ENCODE results near the gene MCCC1.
A peak's percentile ranks its signal among the peaks of the same experiment; 100 is the strongest.

The MCCC1 gene

DNA sequence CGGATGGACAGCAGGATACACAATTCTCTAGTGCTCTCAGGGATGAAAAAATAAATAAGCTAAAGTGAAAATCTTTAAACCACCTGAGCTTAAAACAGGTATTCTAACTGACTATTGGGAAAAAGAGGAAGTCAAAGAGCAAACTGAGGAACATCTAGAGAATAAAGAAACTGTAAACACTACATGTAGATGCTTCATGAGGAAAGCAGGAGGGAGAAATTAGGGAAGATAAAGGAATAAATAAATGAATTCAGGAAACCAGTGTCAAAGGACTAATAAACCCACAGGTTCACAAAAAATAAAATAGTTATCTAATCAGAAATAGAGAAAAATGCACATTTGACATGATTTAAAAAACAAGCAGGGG, 525 bp upstream of the MCCC1 start:
- no peaks in the 10 kb centered on the region for H3K9me2 ChIP-seq (replicated peaks; ENCODE audit: insufficient read depth, low read length)
- no peak for TF ChIP-seq EZH2phosphoT487 (conservative IDR thresholded peaks at IDR 0.05; ENCODE audit: low read length)
- TF ChIP-seq, protein P1, sequence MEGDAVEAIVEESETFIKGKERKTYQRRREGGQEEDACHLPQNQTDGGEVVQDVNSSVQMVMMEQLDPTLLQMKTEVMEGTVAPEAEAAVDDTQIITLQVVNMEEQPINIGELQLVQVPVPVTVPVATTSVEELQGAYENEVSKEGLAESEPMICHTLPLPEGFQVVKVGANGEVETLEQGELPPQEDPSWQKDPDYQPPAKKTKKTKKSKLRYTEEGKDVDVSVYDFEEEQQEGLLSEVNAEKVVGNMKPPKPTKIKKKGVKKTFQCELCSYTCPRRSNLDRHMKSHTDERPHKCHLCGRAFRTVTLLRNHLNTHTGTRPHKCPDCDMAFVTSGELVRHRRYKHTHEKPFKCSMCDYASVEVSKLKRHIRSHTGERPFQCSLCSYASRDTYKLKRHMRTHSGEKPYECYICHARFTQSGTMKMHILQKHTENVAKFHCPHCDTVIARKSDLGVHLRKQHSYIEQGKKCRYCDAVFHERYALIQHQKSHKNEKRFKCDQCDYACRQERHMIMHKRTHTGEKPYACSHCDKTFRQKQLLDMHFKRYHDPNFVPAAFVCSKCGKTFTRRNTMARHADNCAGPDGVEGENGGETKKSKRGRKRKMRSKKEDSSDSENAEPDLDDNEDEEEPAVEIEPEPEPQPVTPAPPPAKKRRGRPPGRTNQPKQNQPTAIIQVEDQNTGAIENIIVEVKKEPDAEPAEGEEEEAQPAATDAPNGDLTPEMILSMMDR (IDR thresholded peaks at IDR 0.05; ENCODE audit: insufficient read depth, low read length, poor library complexity, severe bottlenecking) = no peak

DNA sequence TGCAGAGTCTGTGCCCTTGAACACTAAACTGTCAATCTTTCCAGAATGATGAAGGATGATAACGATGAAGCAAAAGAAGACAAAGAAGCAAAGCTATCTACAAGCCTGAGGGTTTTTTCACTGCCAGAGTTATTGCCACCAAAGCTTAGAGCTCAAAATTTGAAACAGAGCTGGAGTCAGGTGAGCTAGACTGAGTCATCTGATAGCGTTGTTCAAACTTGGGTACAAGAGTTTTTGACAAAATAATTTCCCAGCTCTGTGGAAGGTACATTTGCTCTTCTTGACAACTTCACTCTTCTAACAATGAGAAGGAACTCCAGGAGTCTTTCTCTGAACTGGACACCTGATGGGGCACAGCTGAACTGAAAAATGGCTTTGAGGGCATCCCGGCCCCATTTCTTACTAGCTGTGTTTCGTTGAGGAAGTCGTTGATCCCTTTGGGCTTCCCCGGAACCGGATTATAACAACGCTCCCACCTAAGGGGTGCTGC, 715 bp downstream of the MCCC1 start:
- Histone ChIP-seq H3F3A (ENCODE audit: insufficient read depth) (no peaks in the 10 kb centered on the region), H3K9me3 (ENCODE audit: insufficient read depth, low read length) (no peaks in the 10 kb centered on the region), H3K27ac (ENCODE audit: low read depth, low read length) (peak overlapping the region; percentile 55), H3K36me3 (ENCODE audit: low read length) (peaks cover 1% of the 10 kb centered on the region; the same call in 1 of the 2 replicates), H3K4me2 (ENCODE audit: low read depth, low read length, poor library complexity, severe bottlenecking) (peak overlapping the region; percentile 69), H3K27me3 (ENCODE audit: low read length) (no peaks in the 10 kb centered on the region), H3K9ac (ENCODE audit: low read length) (peak overlapping the region; percentile 73), H3K79me2 (ENCODE audit: insufficient read depth, low read length) (peaks cover 29% of the 10 kb centered on the region), H3K4me3 (ENCODE audit: insufficient read depth, low read length, poor library complexity, severe bottlenecking) (peak overlapping the region; percentile 69), H3K9me2 (replicated peaks; ENCODE audit: insufficient read depth, low read length) (no peaks in the 10 kb centered on the region), H2AFZ (ENCODE audit: low read depth, low read length, severe bottlenecking) (peak overlapping the region; percentile 46), H4K20me1 (ENCODE audit: low read depth, low read length) (no peaks in the 10 kb centered on the region)
- TF ChIP-seq, protein P1 (IDR thresholded peaks at IDR 0.05; ENCODE audit: insufficient read depth, low read length, poor library complexity, severe bottlenecking) = no peak
- no peak for TF ChIP-seq EZH2phosphoT487 (conservative IDR thresholded peaks at IDR 0.05; ENCODE audit: low read length)

More for the DNA sequence above, 525 bp upstream of the MCCC1 start:
- Histone ChIP-seq H3K9ac (ENCODE audit: low read length) (peak overlapping the region; percentile 73), H3K79me2 (ENCODE audit: insufficient read depth, low read length) (peaks cover 29% of the 10 kb centered on the region), H3F3A (ENCODE audit: insufficient read depth) (no peaks in the 10 kb centered on the region), H3K9me3 (ENCODE audit: insufficient read depth, low read length) (no peaks in the 10 kb centered on the region), H3K4me3 (ENCODE audit: insufficient read depth, low read length, poor library complexity, severe bottlenecking) (peak overlapping the region; percentile 69), H3K27ac (ENCODE audit: low read depth, low read length) (peak overlapping the region; percentile 72), H4K20me1 (ENCODE audit: low read depth, low read length) (no peaks in the 10 kb centered on the region), H3K27me3 (ENCODE audit: low read length) (no peaks in the 10 kb centered on the region), H3K36me3 (ENCODE audit: low read length) (no peaks in the 10 kb centered on the region), H2AFZ (ENCODE audit: low read depth, low read length, severe bottlenecking) (peak overlapping the region; percentile 69), H3K4me2 (ENCODE audit: low read depth, low read length, poor library complexity, severe bottlenecking) (peak overlapping the region; percentile 69)

DNA sequence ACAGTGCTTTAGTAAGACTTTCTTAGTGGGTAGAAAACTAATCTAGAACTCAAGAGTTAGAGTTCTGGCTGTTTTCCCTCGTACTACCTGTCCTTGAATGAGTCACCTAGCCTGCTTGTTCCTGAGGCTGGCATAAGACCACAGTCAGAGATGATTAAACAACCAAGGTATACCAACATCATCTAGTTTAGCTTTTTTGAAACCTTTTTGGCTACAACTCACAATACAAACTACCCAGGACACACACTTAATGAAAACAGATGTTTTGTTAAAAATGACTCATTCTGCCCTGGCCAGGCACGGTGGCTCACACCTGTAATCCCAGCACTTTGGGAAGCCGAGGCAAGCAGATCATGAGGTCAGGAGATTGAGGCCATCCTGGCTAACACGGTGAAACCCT, 4.6 kb downstream of the MCCC1 start:
- Histone ChIP-seq H3K79me2 (ENCODE audit: insufficient read depth, low read length) (peaks cover 29% of the 10 kb centered on the region), H3K27me3 (ENCODE audit: low read length) (no peaks in the 10 kb centered on the region), H3K27ac (ENCODE audit: low read depth, low read length) (no peak overlapping the region), H3K4me3 (ENCODE audit: insufficient read depth, low read length, poor library complexity, severe bottlenecking) (no peak overlapping the region), H3F3A (ENCODE audit: insufficient read depth) (no peaks in the 10 kb centered on the region), H3K4me2 (ENCODE audit: low read depth, low read length, poor library complexity, severe bottlenecking) (no peak overlapping the region), H3K9me3 (ENCODE audit: insufficient read depth, low read length) (no peaks in the 10 kb centered on the region), H2AFZ (ENCODE audit: low read depth, low read length, severe bottlenecking) (no peak overlapping the region), H3K9ac (ENCODE audit: low read length) (no peak overlapping the region), H3K9me2 (replicated peaks; ENCODE audit: insufficient read depth, low read length) (no peaks in the 10 kb centered on the region), H3K36me3 (ENCODE audit: low read length) (peaks cover 10% of the 10 kb centered on the region; the same call in 1 of the 2 replicates), H4K20me1 (ENCODE audit: low read depth, low read length) (0 out of 2 replicates have a peak, but pooled peaks cover 3% of the 10 kb centered on the region)
- TF ChIP-seq, protein P1 (IDR thresholded peaks at IDR 0.05; ENCODE audit: insufficient read depth, low read length, poor library complexity, severe bottlenecking) = no peak
